HG03575 (cell line): ENCODE results near the gene MIB1.

Experiments
- ATAC-seq: cut with Tn5 transposase; IDR thresholded peaks from one replicate; pipeline ENCODE4 v1.9.1; 2021; ENCODE audit not compliant: unreplicated experiment, insufficient number of reproducible peaks, low FRiP score; ENCODE audit errors: extremely low read depth

MIB1 gene

GRCh38 chr18:21799721-21800120 lies 59.1 kb downstream of the MIB1 start:
- ATAC-seq, result no peak

- no peak for ATAC-seq
Observed at GRCh38 chr18:21803495-21803894, 62.9 kb downstream of the MIB1 start.

GRCh38 chr18:21805771-21806366 lies 65.3 kb downstream of the MIB1 start:
- ATAC-seq, result no peak

- ATAC-seq, result no peak
Observed at GRCh38 chr18:21808185-21808584, 67.6 kb downstream of the MIB1 start.

GRCh38 chr18:21809725-21810124 lies 69.1 kb downstream of the MIB1 start:
- ATAC-seq, result no peak

GRCh38 chr18:21815101-21815500 lies 74.5 kb downstream of the MIB1 start:
- no peak for ATAC-seq

- ATAC-seq, result no peak
Observed at GRCh38 chr18:21820033-21820810, 79.6 kb downstream of the MIB1 start.

- ATAC-seq, result no peak
Observed at GRCh38 chr18:21820811-21821143, 80.2 kb downstream of the MIB1 start.

GRCh38 chr18:21823848-21824247 lies 83.3 kb downstream of the MIB1 start:
- no peak for ATAC-seq

GRCh38 chr18:21826196-21826595 lies 85.6 kb downstream of the MIB1 start:
- no peak for ATAC-seq

- no peak for ATAC-seq
Observed at GRCh38 chr18:21826641-21827302, 86.2 kb downstream of the MIB1 start.

- no peak for ATAC-seq
Observed at GRCh38 chr18:21830532-21830931, 89.9 kb downstream of the MIB1 start.

GRCh38 chr18:21831413-21831831 lies 90.8 kb downstream of the MIB1 start:
- ATAC-seq, result no peak

- no peak for ATAC-seq
Observed at GRCh38 chr18:21833604-21834298, 93.2 kb downstream of the MIB1 start.

GRCh38 chr18:21834299-21834660 lies 93.7 kb downstream of the MIB1 start:
- no peak for ATAC-seq

- ATAC-seq, result no peak
Observed at GRCh38 chr18:21841570-21841969, 101.0 kb downstream of the MIB1 start.

- no peak for ATAC-seq
Observed at GRCh38 chr18:21843341-21843740, 102.7 kb downstream of the MIB1 start.

GRCh38 chr18:21851327-21851961 lies 110.9 kb downstream of the MIB1 start:
- no peak for ATAC-seq

- peak; percentile 75 for ATAC-seq
Observed at GRCh38 chr18:21853016-21853415, 112.4 kb downstream of the MIB1 start.
